ENCODE data around the gene ABTB2.
"Not testable (repeated sequence)": the region's sequence is repeated elsewhere in the genome, so short reads cannot be mapped to it uniquely, and the experiment has no call there.

ABTB2 gene

DNA sequence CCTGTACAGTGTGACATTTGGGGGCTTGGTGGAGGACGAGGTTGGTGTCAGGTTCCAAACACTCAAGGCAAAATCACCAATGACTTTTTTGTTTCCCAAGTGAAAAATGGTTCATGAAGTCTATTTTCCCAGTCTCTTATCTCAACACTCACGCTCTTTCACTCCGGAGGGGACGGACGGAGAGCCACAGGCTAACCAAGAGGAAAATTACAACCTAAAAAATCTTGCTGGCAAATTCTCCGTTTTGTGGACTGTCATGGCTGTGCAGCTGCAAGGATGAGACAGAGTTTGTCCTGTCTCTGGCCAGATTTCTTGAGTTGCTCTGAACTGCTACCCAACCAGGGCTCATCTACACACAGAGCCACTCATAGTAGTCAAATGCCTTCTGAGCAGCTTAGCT is 101.2 kb downstream of the ABTB2 start:
- no peak for DNase-seq

- DNase-seq, result no peak
These were observed 101.7 kb downstream of the ABTB2 start for GRCh38 chr11:34256150-34256549.

GRCh38 chr11:34255101-34255500 is 102.7 kb downstream of the ABTB2 start:
- no peak for DNase-seq

GRCh38 chr11:34254011-34254410 is 103.8 kb downstream of the ABTB2 start:
- DNase-seq, result no peak

DNA sequence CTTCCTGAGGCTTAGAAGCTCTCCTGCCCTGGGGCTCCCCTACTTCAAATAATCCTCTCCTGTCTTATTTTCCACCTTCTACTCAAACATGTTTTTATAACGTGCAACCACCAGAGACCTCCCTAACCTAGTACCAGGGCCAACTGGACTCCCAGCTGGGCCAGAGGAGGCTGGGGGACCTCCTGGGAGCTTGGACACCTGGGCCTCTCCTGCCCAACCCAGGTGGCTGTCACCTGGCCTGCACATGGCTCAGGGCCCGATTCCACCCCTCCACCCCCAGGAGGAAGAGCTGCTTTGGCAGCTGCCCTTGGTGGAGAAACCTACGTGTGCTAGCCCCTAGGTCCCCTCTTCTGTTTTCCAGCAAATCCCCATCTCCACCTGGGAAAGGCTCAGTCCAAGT is 105.2 kb downstream of the ABTB2 start:
- no peak for DNase-seq

DNA sequence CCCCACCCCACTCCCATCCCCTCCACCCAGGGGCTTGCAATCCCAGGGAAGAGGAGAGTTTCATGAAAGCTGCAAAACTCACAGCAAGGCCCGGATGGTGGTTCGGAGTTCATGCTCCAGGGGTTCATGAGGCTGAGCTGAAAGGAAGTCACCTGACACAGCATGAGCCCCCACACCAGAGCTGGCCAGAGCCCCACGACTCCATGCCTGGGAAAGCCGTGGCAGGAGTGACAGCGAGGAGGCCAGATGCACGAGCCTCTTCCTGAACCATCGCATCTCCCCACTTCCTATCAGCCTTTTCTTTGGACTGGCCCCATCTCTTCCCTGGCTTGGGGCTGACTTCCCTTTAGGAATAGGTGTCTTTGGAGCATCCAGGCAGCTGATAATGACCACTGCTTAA is 105.8 kb downstream of the ABTB2 start:
- no peak for DNase-seq

GRCh38 chr11:34251589-34251980 is 106.2 kb downstream of the ABTB2 start:
- DNase-seq, result peak; percentile 49

- peak; percentile 69 for DNase-seq
These were observed 106.8 kb downstream of the ABTB2 start for GRCh38 chr11:34250732-34251588.

GRCh38 chr11:34250211-34250610 is 107.6 kb downstream of the ABTB2 start:
- no peak for DNase-seq

DNA sequence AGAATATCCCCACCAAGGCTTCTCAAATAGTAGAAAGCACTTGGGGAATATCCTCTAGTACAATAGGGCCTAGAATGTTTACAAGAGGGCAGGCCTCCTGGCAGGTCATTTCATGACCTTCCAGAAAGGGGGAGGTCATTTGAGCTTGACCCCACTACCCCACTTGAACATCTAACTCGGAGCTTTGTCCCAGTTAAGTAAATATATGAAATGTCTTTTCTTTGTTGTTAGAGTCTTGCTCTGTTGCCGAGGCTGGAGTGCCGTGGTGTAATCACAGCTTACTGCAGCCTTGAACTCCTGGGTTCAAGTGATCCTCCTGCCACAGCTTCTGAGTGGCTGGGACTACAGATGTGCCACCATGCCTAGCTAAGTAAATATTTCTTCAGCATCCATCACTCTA is 108.4 kb downstream of the ABTB2 start:
- DNase-seq, result no peak

DNA sequence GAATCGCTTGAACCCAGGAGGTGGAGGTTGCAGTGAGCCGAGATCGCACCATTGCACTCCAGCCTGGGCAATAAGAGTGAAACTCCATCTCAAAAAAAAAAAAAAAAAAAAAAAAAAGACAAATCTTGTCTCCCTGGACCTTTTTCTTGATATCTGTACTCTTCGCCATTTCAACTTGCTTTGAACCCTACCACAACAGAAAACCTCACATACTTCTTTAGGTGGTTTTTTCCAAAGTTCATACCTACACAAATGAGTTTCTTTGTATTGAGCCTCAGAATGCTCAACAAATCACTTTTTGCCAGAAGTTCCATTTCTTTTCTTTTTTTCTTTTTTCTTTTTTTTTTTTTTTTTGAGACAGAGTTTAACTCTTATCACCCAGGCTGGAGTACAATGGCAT is 111.3 kb downstream of the ABTB2 start:
- not testable (repeated sequence) for DNase-seq

- DNase-seq, result no peak
These were observed 112.8 kb downstream of the ABTB2 start for GRCh38 chr11:34245041-34245440.

GRCh38 chr11:34243600-34244464 is 114.0 kb downstream of the ABTB2 start:
- DNase-seq, result peak; percentile 55

DNA sequence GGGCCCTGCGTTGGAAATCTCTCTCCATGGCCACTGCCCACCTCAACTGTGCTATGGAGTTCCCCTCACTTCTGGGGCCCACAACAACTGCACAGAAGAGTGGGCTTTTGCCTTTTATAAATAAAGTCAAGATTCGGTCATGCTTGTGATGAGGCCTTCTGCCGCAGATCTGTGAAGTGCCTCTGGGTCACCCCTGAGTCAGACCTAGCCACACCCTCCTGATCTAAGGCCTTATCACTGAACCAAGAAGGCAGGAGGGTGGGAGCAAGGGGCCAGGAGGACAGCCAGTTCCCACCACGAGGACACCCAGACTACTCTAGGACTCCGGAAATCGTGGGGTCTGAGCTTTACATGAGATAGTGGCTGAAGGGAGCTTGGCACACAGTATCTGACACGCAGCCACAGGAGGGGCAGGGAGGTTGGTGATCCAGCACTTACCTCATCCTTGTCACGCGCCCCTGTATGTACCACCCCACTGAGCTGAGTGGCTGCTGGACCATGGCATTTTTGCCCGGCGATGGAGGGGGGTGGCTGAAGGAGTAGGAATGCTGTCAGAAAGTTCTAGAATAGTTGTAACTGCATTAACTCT is 115.7 kb downstream of the ABTB2 start:
- DNase-seq, result no peak

DNA sequence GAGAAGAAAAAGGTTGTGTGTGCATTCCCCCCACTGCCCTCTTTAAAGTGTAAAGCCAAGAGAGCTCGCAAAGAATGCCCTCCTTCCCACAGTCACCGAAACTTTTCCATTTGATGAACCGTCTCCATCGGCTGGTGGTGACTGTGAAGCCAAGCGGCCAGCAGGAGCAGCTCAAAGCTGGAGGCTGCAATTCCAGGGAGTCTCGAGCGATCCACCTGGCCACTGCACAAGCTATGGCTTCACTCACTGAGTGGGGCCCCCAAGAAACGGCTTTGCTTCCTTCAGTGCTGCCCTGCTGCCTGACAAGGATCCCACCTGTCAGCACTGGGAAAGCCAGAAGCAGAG is 117.7 kb downstream of the ABTB2 start:
- no peak for DNase-seq

DNA sequence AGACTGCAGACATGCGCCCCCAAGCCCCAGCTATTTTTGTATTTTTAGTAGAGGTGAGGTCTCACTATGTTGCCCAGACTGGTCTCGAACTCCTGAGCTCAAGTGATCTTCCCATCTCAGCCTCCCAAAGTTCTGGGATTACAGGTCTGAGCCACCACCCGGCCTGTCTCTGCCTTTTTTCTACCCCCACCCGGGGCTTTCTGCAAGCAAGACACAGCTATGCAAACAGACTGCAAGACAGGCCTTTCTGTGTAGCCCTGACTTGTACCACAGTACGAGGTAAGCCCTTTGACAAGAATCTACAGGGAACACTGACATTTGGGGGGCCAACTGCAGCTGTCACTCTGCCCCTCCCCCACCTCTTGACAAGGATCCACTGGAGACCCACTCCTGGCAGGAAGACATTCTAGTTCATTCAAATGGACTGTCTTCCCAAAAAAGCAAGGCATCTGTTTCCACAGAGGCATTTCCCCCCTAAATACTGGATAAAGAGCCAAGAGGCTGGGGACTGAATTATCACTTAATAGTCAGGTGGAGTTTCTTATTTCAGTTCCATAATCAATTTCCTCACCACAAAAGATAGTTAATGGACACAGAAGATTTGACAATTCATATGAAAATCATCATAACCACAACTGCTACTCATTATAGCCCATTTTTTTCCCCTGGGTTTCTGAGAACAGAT is 118.2 kb downstream of the ABTB2 start:
- DNase-seq, result no peak

GRCh38 chr11:34238966-34239365 is 118.8 kb downstream of the ABTB2 start:
- DNase-seq, result peak; percentile 18

DNA sequence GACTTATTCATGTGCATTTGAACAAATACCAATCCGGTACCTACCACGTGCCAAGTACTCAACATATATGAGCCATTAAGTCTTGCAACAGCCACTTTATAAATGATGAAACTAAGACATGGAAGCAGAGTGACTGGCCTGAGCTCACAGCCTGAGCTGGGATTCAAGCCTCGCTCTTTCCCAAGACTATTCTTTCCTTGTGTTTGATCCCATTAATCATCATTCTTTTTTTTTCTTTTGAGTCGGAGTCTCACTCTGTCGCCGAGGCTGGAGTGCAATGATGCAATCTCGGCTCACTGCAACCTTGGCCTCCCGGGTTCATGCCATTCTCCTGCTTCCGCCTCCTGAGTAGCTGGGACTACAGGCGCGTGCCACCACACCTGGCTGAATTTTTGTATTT is 119.3 kb downstream of the ABTB2 start:
- DNase-seq, result peak; percentile 28

- no peak for DNase-seq
These were observed 121.2 kb downstream of the ABTB2 start for GRCh38 chr11:34236572-34236971.

DNA sequence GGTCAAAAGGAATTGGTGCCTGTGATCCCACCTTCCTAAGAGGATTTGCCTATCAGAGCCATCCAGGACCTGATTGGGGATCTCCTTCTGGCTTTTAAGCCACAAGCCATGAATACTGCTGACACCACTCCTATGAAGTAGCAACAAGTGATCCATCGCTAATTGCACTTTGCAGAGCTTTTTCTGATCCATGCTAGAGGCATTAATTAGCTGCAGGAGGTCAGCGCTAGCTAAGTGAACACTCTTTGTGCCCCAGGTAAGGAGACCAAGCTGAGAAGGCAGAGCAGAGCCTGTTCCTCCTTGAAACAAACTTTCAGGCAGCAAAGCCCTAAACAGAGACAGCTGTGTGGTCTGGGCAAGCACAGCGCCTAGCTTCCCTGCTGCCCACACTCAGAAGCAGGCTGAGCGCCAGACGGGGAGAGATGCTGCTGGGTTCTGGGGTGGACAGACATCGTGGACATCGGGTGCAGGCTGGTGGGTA is 122.2 kb downstream of the ABTB2 start:
- no peak for DNase-seq

DNA sequence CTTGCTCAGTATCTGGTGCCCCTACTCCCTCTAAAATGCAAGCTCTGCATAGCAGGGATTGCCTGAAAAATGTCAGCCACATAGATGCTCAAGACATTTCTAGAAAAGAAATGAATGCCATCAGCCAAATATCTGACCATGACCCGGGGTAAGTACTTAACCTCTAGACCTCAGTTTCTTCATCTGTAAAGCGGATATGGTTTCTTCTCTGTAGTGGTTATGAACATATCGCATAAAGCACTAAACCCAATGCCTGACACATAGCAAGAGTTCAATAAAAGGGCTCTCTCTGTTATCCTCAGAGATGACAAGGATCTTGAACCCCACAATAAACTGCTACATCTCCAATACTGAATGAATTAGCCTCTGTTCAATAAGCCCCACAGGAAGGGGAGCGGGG is 122.6 kb downstream of the ABTB2 start:
- no peak for DNase-seq

DNA sequence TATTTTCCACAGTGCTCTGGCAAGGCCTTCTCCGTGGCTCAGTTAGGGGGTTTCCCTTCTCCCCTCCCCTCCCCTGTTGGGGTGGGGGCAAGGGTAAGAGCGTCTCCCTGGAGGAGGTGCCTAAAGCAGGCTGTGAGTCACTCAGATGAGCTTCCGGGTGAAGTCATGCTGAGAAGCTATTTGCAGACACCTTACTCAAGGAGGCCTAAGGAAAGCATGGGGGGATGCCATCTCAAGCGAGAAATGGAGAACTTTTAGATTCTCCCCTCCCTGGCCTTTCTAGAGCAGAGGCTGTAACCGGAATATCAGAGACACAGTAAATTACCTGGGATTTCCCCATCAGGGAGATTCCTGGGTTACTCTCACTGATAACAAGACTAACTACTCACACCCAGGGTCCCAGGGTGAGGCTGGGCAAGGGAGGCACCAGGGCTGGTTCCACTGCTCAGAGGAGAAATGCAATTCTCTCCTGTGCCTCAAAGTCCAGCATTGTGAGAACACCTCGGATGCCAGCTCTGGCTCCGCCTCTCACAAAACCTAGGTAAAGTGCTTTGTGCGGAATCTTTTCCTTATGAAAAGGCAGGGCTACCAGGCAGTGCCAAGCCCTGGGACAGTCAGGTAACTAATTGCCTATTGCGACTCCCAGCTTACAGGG is 123.6 kb downstream of the ABTB2 start:
- DNase-seq, result peak; percentile 71

All from fibroblast of skin of right biceps (primary cell).